Activated naive CD4-positive, alpha-beta T cell treated with anti-CD3 and anti-CD28 coated beads, Interleukin-2, amount 50 U/mL, for 24 hours (primary cell): ENCODE data around the gene GATA5.

ENCODE experiments used
- H3K27ac Mint-ChIP-seq: one replicate; pipeline ENCODE4 v1.8.0; 2021; ENCODE audit warnings: mild to moderate bottlenecking, mixed read lengths
- H3K27me3 Mint-ChIP-seq: one replicate; pipeline ENCODE4 v1.8.0; 2021; ENCODE audit warnings: mixed read lengths
- H3K36me3 Mint-ChIP-seq: one replicate; pipeline ENCODE4 v1.8.0; 2021; ENCODE audit warnings: mixed read lengths
- H3K4me1 Mint-ChIP-seq: one replicate; pipeline ENCODE4 v1.8.0; 2021; ENCODE audit warnings: mixed read lengths
- H3K4me3 Mint-ChIP-seq: one replicate; pipeline ENCODE4 v1.8.0; 2021; ENCODE audit warnings: mild to moderate bottlenecking, mixed read lengths
- H3K9me3 Mint-ChIP-seq: one replicate; pipeline ENCODE4 v1.8.0; 2021; ENCODE audit warnings: mixed read lengths

Gene GATA5

GRCh38 chr20:62473717-62474603, 1.8 kb downstream of the GATA5 start:
- Mint-ChIP-seq H3K36me3 (no peaks in the 10 kb centered on the region), H3K27me3 (peaks cover 26% of the 10 kb centered on the region), H3K4me3 (no peak overlapping the region), H3K4me1 (peaks cover 5% of the 10 kb centered on the region), H3K27ac (no peak overlapping the region), H3K9me3 (no peaks in the 10 kb centered on the region)

DNA sequence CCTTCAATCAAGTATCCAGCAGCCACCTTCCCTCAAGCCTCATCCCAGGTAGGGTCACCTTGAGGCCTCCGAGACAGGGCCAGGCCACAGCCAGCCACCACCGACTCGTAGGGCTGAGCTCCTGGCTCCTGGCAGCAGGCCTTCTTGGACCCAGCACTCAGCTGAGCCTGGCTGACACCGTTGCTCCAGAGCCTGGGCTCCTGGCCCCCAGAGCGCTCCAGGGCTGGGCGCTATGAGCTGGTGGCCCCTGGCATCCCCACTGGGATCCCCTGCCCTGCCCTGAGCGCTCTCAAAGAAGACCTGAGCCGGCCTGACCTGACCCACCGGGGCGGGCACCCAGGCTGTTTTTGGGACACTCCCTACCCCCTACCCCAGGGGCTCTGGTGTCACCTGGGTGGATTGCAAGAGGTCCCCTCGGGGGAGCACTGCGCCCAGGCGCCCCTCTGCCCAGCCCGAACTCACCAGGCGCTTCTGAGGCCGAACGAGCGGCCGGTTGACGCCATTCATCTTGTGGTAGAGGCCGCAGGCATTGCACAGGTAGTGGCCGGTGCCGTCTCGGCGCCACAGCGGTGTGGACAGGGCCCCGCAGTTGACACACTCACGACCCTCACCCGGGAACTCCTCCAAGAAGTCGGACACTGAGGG, 2.7 kb downstream of the GATA5 start:
- no peaks in the 10 kb centered on the region for H3K36me3 Mint-ChIP-seq
- no peak overlapping the region for H3K4me3 Mint-ChIP-seq
- H3K27me3 Mint-ChIP-seq, result peaks cover 19% of the 10 kb centered on the region
- H3K9me3 Mint-ChIP-seq, result no peaks in the 10 kb centered on the region
- no peak overlapping the region for H3K27ac Mint-ChIP-seq
- peaks cover 5% of the 10 kb centered on the region for H3K4me1 Mint-ChIP-seq

DNA sequence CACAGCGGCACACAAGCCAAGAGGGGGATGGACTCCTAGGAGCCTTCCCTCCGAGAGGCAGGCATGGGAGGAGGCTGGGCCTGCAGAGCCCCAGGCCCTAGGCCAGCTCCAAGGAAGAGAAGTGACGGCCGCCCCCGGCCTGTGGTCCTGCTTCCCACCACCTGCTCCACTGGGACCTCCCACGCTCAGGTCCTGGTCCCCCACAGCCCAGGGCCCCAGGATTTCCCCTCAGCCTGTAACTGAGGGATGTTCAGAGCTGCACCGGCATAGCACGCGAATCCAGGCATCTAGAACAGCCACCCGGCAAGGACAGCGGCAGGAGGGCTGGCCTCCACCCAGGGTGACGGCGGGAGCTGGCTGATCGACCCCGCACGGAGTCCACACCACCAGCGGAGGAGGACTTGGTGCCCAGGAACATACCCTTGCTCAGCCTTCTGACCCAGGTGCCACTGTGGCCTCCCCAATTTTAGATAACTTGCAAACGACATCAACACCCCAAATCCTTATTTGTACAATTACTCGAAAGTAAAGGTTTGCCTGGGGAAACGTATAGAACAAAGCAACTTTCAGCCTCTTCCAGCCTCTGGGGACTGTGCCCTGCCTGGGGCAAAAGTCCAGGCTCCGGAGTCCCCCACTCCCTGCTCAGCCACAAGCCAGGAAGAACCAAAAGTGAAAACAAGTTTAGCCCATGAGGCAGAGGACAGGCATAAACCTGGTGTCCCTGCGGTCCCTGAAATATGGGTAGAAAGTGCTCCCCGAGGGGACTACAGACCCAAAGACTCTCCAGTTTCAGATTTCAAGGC, 3.5 kb downstream of the GATA5 start:
- Mint-ChIP-seq H3K27ac (no peak overlapping the region), H3K9me3 (no peaks in the 10 kb centered on the region), H3K4me3 (no peak overlapping the region), H3K36me3 (no peaks in the 10 kb centered on the region), H3K4me1 (peaks cover 5% of the 10 kb centered on the region), H3K27me3 (peaks cover 16% of the 10 kb centered on the region)

DNA sequence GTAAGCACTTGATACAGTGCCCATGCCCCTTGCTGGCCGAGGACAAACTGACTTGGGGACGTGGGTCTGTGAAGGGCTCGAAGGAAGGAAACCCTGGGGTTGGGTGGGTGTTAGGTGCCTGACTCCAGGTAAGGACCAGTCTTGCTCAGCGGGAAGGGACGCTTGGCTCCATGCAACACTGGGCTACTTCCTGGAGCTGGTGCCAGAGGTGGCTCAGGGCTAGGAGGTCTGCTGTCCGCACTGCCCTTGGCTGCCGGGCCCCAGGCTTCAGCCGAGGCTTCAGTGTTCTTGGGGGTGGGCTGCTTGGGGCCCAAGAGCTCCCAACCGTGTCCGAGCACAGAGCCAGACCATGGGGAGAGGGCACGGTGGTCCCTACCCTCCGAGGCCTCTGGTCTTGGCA, 5.3 kb downstream of the GATA5 start:
- H3K27me3 Mint-ChIP-seq, result peaks cover 12% of the 10 kb centered on the region
- H3K27ac Mint-ChIP-seq, result no peak overlapping the region
- H3K4me3 Mint-ChIP-seq, result no peak overlapping the region
- no peaks in the 10 kb centered on the region for H3K9me3 Mint-ChIP-seq
- H3K36me3 Mint-ChIP-seq, result no peaks in the 10 kb centered on the region
- no peaks in the 10 kb centered on the region for H3K4me1 Mint-ChIP-seq

DNA sequence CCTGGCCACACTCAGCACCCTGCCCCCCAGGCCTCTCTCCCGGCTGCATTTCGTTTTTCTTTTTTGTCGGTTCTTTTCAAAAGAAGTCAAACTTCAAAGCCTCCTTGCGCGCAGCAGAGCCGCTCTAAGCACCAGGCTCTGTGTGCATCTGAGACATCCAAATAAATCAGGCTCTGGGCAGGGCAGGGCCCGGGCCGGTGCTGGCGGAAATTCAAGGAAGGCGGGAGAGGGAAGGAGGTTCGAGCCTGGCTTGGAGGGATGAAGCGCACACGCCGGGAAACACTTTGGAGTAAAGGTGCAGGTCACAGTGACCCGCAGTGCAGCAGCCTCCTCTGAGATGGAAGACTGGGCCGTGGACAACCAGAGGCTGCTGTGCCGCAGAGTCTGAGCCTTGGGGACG, 5.8 kb downstream of the GATA5 start:
- Mint-ChIP-seq H3K4me1 (no peaks in the 10 kb centered on the region), H3K27me3 (peaks cover 12% of the 10 kb centered on the region), H3K27ac (no peak overlapping the region), H3K4me3 (no peak overlapping the region), H3K9me3 (no peaks in the 10 kb centered on the region), H3K36me3 (no peaks in the 10 kb centered on the region)

- H3K36me3 Mint-ChIP-seq, result no peaks in the 10 kb centered on the region
- peaks cover 12% of the 10 kb centered on the region for H3K27me3 Mint-ChIP-seq
- H3K27ac Mint-ChIP-seq, result no peak overlapping the region
- no peaks in the 10 kb centered on the region for H3K4me1 Mint-ChIP-seq
- no peaks in the 10 kb centered on the region for H3K9me3 Mint-ChIP-seq
- H3K4me3 Mint-ChIP-seq, result no peak overlapping the region
These were observed 6.4 kb downstream of the GATA5 start for GRCh38 chr20:62469352-62469751.

DNA sequence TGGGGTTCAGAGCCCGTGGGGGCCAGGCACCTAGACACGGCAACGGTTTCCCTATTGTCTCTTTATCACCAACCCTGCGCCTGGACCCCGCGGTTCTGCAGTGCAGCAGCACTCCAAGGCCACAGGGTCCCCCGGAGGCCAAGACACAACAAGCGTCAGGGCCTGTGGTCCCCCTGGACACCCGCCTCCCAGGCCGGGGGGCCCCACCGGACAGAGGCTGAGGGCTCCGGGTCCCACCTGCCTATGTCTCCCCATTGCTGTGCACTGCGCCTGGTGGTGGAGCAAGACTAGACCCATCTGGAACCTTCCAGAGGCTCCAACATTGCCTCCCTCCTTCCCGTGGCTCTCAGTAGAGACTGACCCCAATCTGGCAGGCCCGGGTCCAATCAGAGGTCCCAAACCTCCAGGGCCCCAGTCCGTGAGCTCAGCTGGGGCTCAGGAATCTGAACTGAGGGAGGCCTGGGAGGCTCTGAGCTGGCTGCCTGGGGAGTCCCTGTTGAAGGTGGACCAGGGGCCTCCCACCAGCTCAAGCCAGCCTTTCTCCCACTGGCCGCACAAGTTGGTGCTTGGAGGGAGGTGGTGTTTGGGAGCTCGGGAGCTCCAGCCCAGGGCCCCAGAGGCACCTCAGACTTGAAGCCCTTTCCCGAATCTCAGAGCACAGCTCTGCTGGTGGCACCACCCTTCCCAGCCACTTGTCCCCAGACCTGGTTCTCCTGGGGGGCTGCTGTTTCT, 8.8 kb downstream of the GATA5 start:
- H3K4me1 Mint-ChIP-seq, result no peaks in the 10 kb centered on the region
- no peak overlapping the region for H3K4me3 Mint-ChIP-seq
- H3K36me3 Mint-ChIP-seq, result no peaks in the 10 kb centered on the region
- H3K9me3 Mint-ChIP-seq, result no peaks in the 10 kb centered on the region
- no peak overlapping the region for H3K27ac Mint-ChIP-seq
- H3K27me3 Mint-ChIP-seq, result peaks cover 5% of the 10 kb centered on the region

DNA sequence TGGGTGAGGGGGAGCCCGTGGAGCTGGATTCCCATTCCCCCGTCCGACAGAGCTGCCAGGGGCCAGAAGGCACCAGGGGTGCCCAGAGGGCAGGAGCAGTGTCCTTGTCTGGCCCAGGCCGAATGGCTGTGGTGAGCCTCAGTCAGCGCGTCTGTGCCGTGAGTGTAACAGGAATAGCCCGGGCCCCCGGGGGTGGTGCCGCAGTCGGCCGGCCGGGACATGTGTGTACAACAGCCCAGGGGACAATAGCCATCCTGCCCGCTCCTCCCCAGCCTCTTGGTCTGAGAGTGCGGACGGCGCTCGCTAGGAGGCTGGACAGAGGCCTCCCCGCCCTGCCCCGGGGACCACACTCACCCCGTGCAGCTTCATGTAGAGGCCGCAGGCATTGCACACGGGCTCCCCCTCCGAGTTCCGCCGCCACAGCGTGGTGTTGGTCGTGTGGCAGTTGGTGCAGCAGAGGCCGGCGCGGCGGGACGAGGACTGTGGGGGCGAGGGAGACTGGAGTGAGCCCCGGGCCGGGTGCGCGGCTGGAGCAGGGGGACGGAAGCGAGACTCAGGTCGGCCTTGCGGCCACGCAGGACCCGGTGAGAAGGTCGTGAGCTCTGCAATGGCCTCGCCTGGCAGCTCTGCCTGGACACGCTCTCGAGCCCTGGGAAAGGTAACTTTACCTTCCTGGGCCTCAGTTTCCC, 9.6 kb downstream of the GATA5 start:
- Mint-ChIP-seq H3K4me1 (no peaks in the 10 kb centered on the region), H3K36me3 (no peaks in the 10 kb centered on the region), H3K27me3 (peaks cover 4% of the 10 kb centered on the region), H3K4me3 (no peak overlapping the region), H3K9me3 (no peaks in the 10 kb centered on the region), H3K27ac (no peak overlapping the region)

- Mint-ChIP-seq H3K4me1 (no peaks in the 10 kb centered on the region), H3K9me3 (no peaks in the 10 kb centered on the region), H3K27me3 (peaks cover 2% of the 10 kb centered on the region), H3K36me3 (no peaks in the 10 kb centered on the region), H3K27ac (no peak overlapping the region), H3K4me3 (no peak overlapping the region)
These were observed 10.8 kb downstream of the GATA5 start for GRCh38 chr20:62464990-62465389.

- Mint-ChIP-seq H3K27ac (no peak overlapping the region), H3K4me1 (no peaks in the 10 kb centered on the region), H3K36me3 (no peaks in the 10 kb centered on the region), H3K9me3 (no peaks in the 10 kb centered on the region), H3K27me3 (no peaks in the 10 kb centered on the region), H3K4me3 (no peak overlapping the region)
These were observed 11.4 kb downstream of the GATA5 start for GRCh38 chr20:62464425-62464770.

- H3K4me3 Mint-ChIP-seq, result no peak overlapping the region
- no peak overlapping the region for H3K27ac Mint-ChIP-seq
- no peaks in the 10 kb centered on the region for H3K9me3 Mint-ChIP-seq
- no peaks in the 10 kb centered on the region for H3K27me3 Mint-ChIP-seq
- no peaks in the 10 kb centered on the region for H3K36me3 Mint-ChIP-seq
- no peaks in the 10 kb centered on the region for H3K4me1 Mint-ChIP-seq
These were observed 12.0 kb downstream of the GATA5 start for GRCh38 chr20:62463651-62464424.

DNA sequence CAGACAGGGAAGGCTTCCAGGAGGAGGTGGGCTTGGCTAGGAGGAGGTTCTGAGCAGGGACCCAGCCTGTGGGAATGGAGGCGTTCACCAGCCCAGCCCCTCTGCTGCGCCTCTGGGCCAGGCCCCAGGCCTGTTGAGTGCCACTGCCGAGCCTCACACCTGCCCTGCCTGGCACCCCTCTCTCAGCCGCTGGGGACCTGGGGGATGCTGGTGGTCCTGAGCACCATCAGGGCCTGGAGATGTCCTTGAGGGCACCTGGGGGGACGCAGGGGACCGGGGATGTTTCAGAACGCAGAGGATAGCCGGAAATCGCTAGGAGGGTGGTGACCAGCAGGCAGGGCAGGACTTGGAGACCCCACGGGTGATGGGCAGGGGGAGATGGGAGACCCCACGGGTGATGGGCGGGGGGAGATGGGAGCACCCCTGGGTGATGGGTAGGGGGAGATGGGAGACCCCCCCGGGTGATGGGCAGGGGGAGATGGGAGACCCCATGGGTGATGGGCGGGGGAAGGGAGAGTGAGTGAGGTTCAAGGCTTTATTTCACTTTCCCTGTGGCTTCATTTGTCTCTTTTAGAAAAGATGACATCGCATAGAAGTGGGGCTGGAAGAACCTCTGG, 12.7 kb downstream of the GATA5 start:
- Mint-ChIP-seq H3K4me3 (no peak overlapping the region), H3K27me3 (no peaks in the 10 kb centered on the region), H3K4me1 (no peaks in the 10 kb centered on the region), H3K9me3 (no peaks in the 10 kb centered on the region), H3K36me3 (no peaks in the 10 kb centered on the region), H3K27ac (no peak overlapping the region)

DNA sequence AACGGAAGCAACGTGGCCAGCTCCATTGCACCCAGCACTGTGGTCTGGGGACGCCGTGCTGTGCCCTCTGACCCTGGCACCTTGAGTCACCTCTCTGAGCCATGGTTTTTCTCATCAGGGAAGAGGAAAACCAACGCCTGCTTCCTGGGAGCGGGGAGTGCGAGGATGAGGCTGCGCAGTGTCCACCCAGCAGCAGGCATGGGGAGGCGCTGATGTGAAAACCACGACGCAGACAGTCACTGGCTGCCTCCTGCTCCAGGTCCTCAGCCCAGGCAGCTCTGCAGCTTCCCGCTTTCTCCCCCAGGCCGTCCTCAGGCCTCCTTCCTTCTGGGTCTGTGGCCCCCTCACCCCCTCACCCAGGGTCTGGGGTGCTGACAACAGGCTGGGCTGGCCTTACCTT, 14.0 kb downstream of the GATA5 start:
- H3K27ac Mint-ChIP-seq, result no peak overlapping the region
- H3K27me3 Mint-ChIP-seq, result no peaks in the 10 kb centered on the region
- H3K9me3 Mint-ChIP-seq, result no peaks in the 10 kb centered on the region
- H3K36me3 Mint-ChIP-seq, result no peaks in the 10 kb centered on the region
- H3K4me3 Mint-ChIP-seq, result no peak overlapping the region
- H3K4me1 Mint-ChIP-seq, result no peaks in the 10 kb centered on the region

- no peaks in the 10 kb centered on the region for H3K9me3 Mint-ChIP-seq
- peaks cover under 1% of the 10 kb centered on the region for H3K27me3 Mint-ChIP-seq
- no peak overlapping the region for H3K4me3 Mint-ChIP-seq
These were observed 14.6 kb downstream of the GATA5 start for GRCh38 chr20:62461157-62461556.

More at GRCh38 chr20:62461157-62461556, 14.6 kb downstream of the GATA5 start:
- Mint-ChIP-seq H3K27ac (no peak overlapping the region), H3K36me3 (no peaks in the 10 kb centered on the region), H3K4me1 (no peaks in the 10 kb centered on the region)
